Measurements from ENCODE around the gene MAD1L1.

MAD1L1 gene

GRCh38 chr7:2017914-2018568 lies 214.7 kb downstream of the MAD1L1 start:
- H3K4me1 ChIP-seq, result peaks cover 7% of the 10 kb centered on the region
- no peak overlapping the region for H3K4me3 ChIP-seq (ENCODE audit: low read depth, low read length)
- H3K27me3 ChIP-seq, result no peaks in the 10 kb centered on the region
- DNase-seq, result peak; percentile 6
- no peak for TF ChIP-seq CTCF (IDR thresholded peaks at IDR 0.05; ENCODE audit: low read depth, low read length)
- no peaks in the 10 kb centered on the region for H3K9me3 ChIP-seq
- H3K36me3 ChIP-seq, result no peaks in the 10 kb centered on the region

GRCh38 chr7:2017481-2017891 lies 215.3 kb downstream of the MAD1L1 start:
- no peaks in the 10 kb centered on the region for H3K36me3 ChIP-seq
- no peak overlapping the region for H3K4me3 ChIP-seq (ENCODE audit: low read depth, low read length)
- H3K9me3 ChIP-seq, result no peaks in the 10 kb centered on the region
- peaks cover 11% of the 10 kb centered on the region for H3K4me1 ChIP-seq
- DNase-seq, result peak; percentile 4
- no peak for TF ChIP-seq CTCF (IDR thresholded peaks at IDR 0.05; ENCODE audit: low read depth, low read length)
- no peaks in the 10 kb centered on the region for H3K27me3 ChIP-seq

GRCh38 chr7:2016761-2017480 lies 215.8 kb downstream of the MAD1L1 start:
- Histone ChIP-seq H3K9me3 (no peaks in the 10 kb centered on the region), H3K4me1 (peaks cover 13% of the 10 kb centered on the region), H3K36me3 (no peaks in the 10 kb centered on the region), H3K4me3 (ENCODE audit: low read depth, low read length) (no peak overlapping the region), H3K27me3 (no peaks in the 10 kb centered on the region)
- DNase-seq, result peak; percentile 2
- TF ChIP-seq CTCF (IDR thresholded peaks at IDR 0.05; ENCODE audit: low read depth, low read length), result no peak

GRCh38 chr7:2016021-2016631 lies 216.6 kb downstream of the MAD1L1 start:
- no peaks in the 10 kb centered on the region for H3K36me3 ChIP-seq
- peaks cover 13% of the 10 kb centered on the region for H3K4me1 ChIP-seq
- DNase-seq, result peak; percentile 11
- no peak overlapping the region for H3K4me3 ChIP-seq (ENCODE audit: low read depth, low read length)
- H3K9me3 ChIP-seq, result no peaks in the 10 kb centered on the region
- H3K27me3 ChIP-seq, result no peaks in the 10 kb centered on the region
- TF ChIP-seq CTCF (IDR thresholded peaks at IDR 0.05; ENCODE audit: low read depth, low read length), result no peak

- no peak for TF ChIP-seq CTCF (IDR thresholded peaks at IDR 0.05; ENCODE audit: low read depth, low read length)
- H3K4me3 ChIP-seq (ENCODE audit: low read depth, low read length), result no peak overlapping the region
- no peaks in the 10 kb centered on the region for H3K27me3 ChIP-seq
- no peaks in the 10 kb centered on the region for H3K9me3 ChIP-seq
- peaks cover 14% of the 10 kb centered on the region for H3K4me1 ChIP-seq
- no peaks in the 10 kb centered on the region for H3K36me3 ChIP-seq
- DNase-seq, result peak; percentile 16
Observed at GRCh38 chr7:2015251-2015871, 217.4 kb downstream of the MAD1L1 start.

All from BE2C (cell line).